Endothelial cell of umbilical vein (primary cell): Measurements from ENCODE around the gene TMPRSS3. TPM values are rescaled to one million over a fixed set of nuclear protein-coding genes. Genes with fewer than 3 reads are reported as not detected.
"Not testable (repeated sequence)": the region's sequence is repeated elsewhere in the genome, so short reads cannot be mapped to it uniquely, and the experiment has no call there.

ENCODE experiments used
- BruUV-seq: library from RNA; stranded (reverse); fragments of 400-500 nt; replicated peaks from 2 replicates; lab custom pipeline; 2021; lab: Mats Ljungman, UMichigan
- CTCF ChIA-PET: fragments of 300-600, 350-600 bp; sonication (Branson Sonifier 250); formaldehyde crosslinking; loops from one replicate; lab custom pipeline; 2021; ENCODE audit warnings: antibody characterized with exemption, inconsistent platforms; lab: Charles Lee
- POLR2A ChIA-PET: fragments of 300-600, 350-600 bp; sonication (Branson Sonifier 250); formaldehyde crosslinking; loops from one replicate; lab custom pipeline; 2021; ENCODE audit warnings: antibody characterized with exemption, inconsistent platforms; lab: Charles Lee
- DNase-seq: peaks from one replicate; pipeline ENCODE4 v3.0.0-alpha.2; 2011; ENCODE audit warnings: low read depth, low spot score
- FAIRE-seq: peaks from 2 replicates; lab custom pipeline; 2011; peaks lifted over from hg19 to GRCh38; lab: Jason Lieb, UNC
- H2AFZ ChIP-seq: 2 replicates; pipeline ENCODE4 v1.6.0; 2012; ENCODE audit warnings: low read depth, low read length, control low read depth, inconsistent platforms
- H3K27ac ChIP-seq: 2 replicates; pipeline ENCODE4 v1.5.1; 2011; ENCODE audit warnings: low read depth, mild to moderate bottlenecking, control low read depth, low read length, moderate library complexity; ENCODE audit not compliant: insufficient read depth
- H3K27me3 ChIP-seq, 2 experiments: 2 replicates each; pipeline versions ENCODE4 v1.6.0 to v1.6.1; 2011; ENCODE audit warnings: low read length in 2 of 2, mixed read lengths in 1 of 2; ENCODE audit not compliant: control insufficient read depth in 2 of 2, insufficient read depth in 2 of 2
- H3K36me3 ChIP-seq, 2 experiments: 2 replicates in 1 of 2; 3 replicates in 1 of 2; pipeline ENCODE4 v1.5.1; 2011; ENCODE audit warnings: low read length in 2 of 2, mild to moderate bottlenecking in 1 of 2, moderate library complexity in 1 of 2; ENCODE audit not compliant: control insufficient read depth in 2 of 2, insufficient read depth in 2 of 2; ENCODE audit errors: extremely low read depth in 1 of 2
- H3K4me1 ChIP-seq: 3 replicates; pipeline ENCODE4 v1.5.1; 2011; ENCODE audit warnings: mild to moderate bottlenecking, low read length; ENCODE audit not compliant: control insufficient read depth, insufficient read depth; ENCODE audit errors: extremely low read depth
- H3K4me2 ChIP-seq: 2 replicates; pipeline ENCODE4 v1.6.1; 2011; ENCODE audit warnings: low read length, control low read depth, mixed read lengths; ENCODE audit not compliant: insufficient read depth
- H3K4me3 ChIP-seq, 3 experiments: fragments of 200-600 bp in 1 of 3; sonication (generic), shearing (Covaris generic) in 1 of 3; replicated peaks in 1 of 3; 2 replicates each; pipeline ENCODE4 v1.5.1; 2011 to 2016; ENCODE audit warnings: control low read depth in 3 of 3, low read length in 3 of 3, mild to moderate bottlenecking in 2 of 3, inconsistent platforms in 1 of 3, low read depth in 1 of 3, moderate library complexity in 1 of 3; ENCODE audit not compliant: insufficient read depth in 1 of 3
- H3K79me2 ChIP-seq: 2 replicates; pipeline ENCODE4 v1.6.0; 2012; ENCODE audit warnings: low read length, inconsistent platforms; ENCODE audit not compliant: control insufficient read depth, insufficient read depth
- H3K9ac ChIP-seq: replicated peaks from 2 replicates; pipeline ENCODE3; 2011; ENCODE audit warnings: low read length, control low read depth; ENCODE audit not compliant: insufficient read depth; ENCODE audit errors: extremely low read depth
- H3K9me1 ChIP-seq: replicated peaks from 3 replicates; pipeline ENCODE4 v1.6.0; 2011; ENCODE audit warnings: mild to moderate bottlenecking, low read length; ENCODE audit not compliant: control insufficient read depth, insufficient read depth; ENCODE audit errors: extremely low read depth
- H3K9me3 ChIP-seq: replicated peaks from 2 replicates; pipeline ENCODE4 v1.5.1; 2012; ENCODE audit warnings: low read length, inconsistent platforms; ENCODE audit not compliant: control insufficient read depth, insufficient read depth
- H4K20me1 ChIP-seq: replicated peaks from 2 replicates; pipeline ENCODE3; 2011; ENCODE audit warnings: mild to moderate bottlenecking, low read length; ENCODE audit not compliant: control insufficient read depth, insufficient read depth; ENCODE audit errors: extremely low read depth
- CTCF ChIP-seq, 2 donors: IDR thresholded peaks; 1 replicate in 1 of 2; 2 replicates in 1 of 2; pipeline ENCODE4 v1.5.1; 2011; ENCODE audit warnings: low read length in 2 of 2, mild to moderate bottlenecking in 2 of 2, moderate library complexity in 2 of 2, control low read depth in 1 of 2, inconsistent platforms in 1 of 2, low read depth in 1 of 2; ENCODE audit not compliant: insufficient read depth in 1 of 2; ENCODE audit errors: extremely low read depth in 1 of 2
- EZH2 ChIP-seq: IDR thresholded peaks from 2 replicates; pipeline ENCODE4 v1.6.1; 2012; ENCODE audit warnings: borderline replicate concordance, low read depth, mild to moderate bottlenecking, moderate library complexity, low read length, inconsistent platforms; ENCODE audit not compliant: severe bottlenecking
- FOS ChIP-seq: IDR thresholded peaks from 2 replicates; pipeline ENCODE4 v1.6.1; 2011; ENCODE audit warnings: mild to moderate bottlenecking, low read length, moderate library complexity, borderline replicate concordance; ENCODE audit not compliant: insufficient read depth
- GATA2 ChIP-seq: IDR thresholded peaks from 2 replicates; pipeline ENCODE4 v1.7.0; 2011; ENCODE audit warnings: low read depth, mild to moderate bottlenecking, moderate library complexity, mixed read lengths, low read length; ENCODE audit not compliant: insufficient read length, insufficient read depth
- JUN ChIP-seq: IDR thresholded peaks from 2 replicates; pipeline ENCODE4 v1.6.1; 2011; ENCODE audit warnings: borderline replicate concordance, low read depth; ENCODE audit not compliant: insufficient read length, insufficient read depth
- MAX ChIP-seq: IDR thresholded peaks from 2 replicates; pipeline ENCODE4 v1.6.1; 2011; ENCODE audit not compliant: insufficient read depth, insufficient read length
- MYC ChIP-seq: IDR thresholded peaks from one replicate; pipeline ENCODE4 v1.6.1; 2011; ENCODE audit warnings: mild to moderate bottlenecking, low read depth, low read length
- POLR2A ChIP-seq: IDR thresholded peaks from 2 replicates; pipeline ENCODE4 v1.6.1; 2012; ENCODE audit warnings: low read depth, mild to moderate bottlenecking, control low read depth, low read length
- POLR2AphosphoS5 ChIP-seq: IDR thresholded peaks from 2 replicates; pipeline ENCODE4 v1.6.1; 2012; ENCODE audit warnings: low read depth, mild to moderate bottlenecking, control low read depth, low read length, moderate library complexity; ENCODE audit not compliant: insufficient read depth
- dilution Hi-C: fragments of 300-500 bp; cut with MboI; formaldehyde crosslinking; loops from one replicate; pipeline ENCODE4 v1.15.0; 2019; ENCODE audit warnings: low sequenced_read_pairs; ENCODE audit not compliant: extremely low pct_ligation_motif_present
- intact Hi-C: fragments of 100-400 bp; cut with micrococcal nuclease; formaldehyde crosslinking; loops from one replicate; pipeline ENCODE4 v1.10.0; 2022
- polyA plus RNA-seq, 4 experiments: library from polyadenylated mRNA; depleted of rRNA in 3 of 4; stranded (reverse) in 3 of 4; unstranded in 1 of 4; fragments of >200 nt; gene quantifications; 2 replicates each; pipeline versions ENCODE4 v1.2.1 to v1.2.3, GENCODE V29; 2011 to 2012; ENCODE audit warnings: missing spikeins in 1 of 4
- total RNA-seq: library from RNA; stranded (reverse); gene quantifications from 2 replicates; pipeline ENCODE4 v1.2.3, GENCODE V29; 2021

The TMPRSS3 gene
- total and polyA plus RNA-seq, 2 donors (not counting 3 experiments of a cell fraction or from before 2014, with no cell fraction given), result not detected

- Histone ChIP-seq H3K27ac (no peak overlapping the region), H3K36me3 (no peaks in the 10 kb centered on the region), H3K4me3 (no peak overlapping the region), H3K9me3 (no peaks in the 10 kb centered on the region), H3K4me1 (no peaks in the 10 kb centered on the region), H3K9me1 (no peaks in the 10 kb centered on the region), H3K4me2 (no peak overlapping the region), H3K27me3 (peaks cover 0 to 11% of the 10 kb centered on the region in 2 experiments), H3K79me2 (no peaks in the 10 kb centered on the region), H3K9ac (no peak overlapping the region), H4K20me1 (no peaks in the 10 kb centered on the region), H2AFZ (no peak overlapping the region)
- ChIA-PET CTCF (no interaction called here), POLR2A (no interaction called here)
- no TSS peak for BruUV-seq
- no peak for DNase-seq
- intact Hi-C loops (no loop called here), dilution Hi-C loops (no loop called here)
- TF ChIP-seq MYC, result no peak
- no peak for TF ChIP-seq POLR2AphosphoS5
- TF ChIP-seq MAX, result no peak
- TF ChIP-seq EZH2, result no peak
- no peak for TF ChIP-seq JUN
- TF ChIP-seq CTCF (IDR thresholded peaks at IDR 0.05; ENCODE audit: extremely low read depth in 1 of 2, insufficient read depth in 1 of 2, low read depth in 1 of 2, low read length in 2 of 2), result no peak
- no peak for TF ChIP-seq FOS
- no peak for TF ChIP-seq POLR2A
- TF ChIP-seq GATA2, result no peak
- no peak for FAIRE-seq
Measured at GRCh38 chr21:42409366-42409765, 13.5 kb upstream of the TMPRSS3 start.

GRCh38 chr21:42408718-42409117 lies 12.9 kb upstream of the TMPRSS3 start:
- DNase-seq, FAIRE-seq, H3K4me3 ChIP-seq, H4K20me1 ChIP-seq, POLR2A ChIA-PET, H2AFZ ChIP-seq, BruUV-seq, H3K4me2 ChIP-seq, dilution Hi-C loops, H3K9ac ChIP-seq, H3K9me3 ChIP-seq, intact Hi-C loops, H3K9me1 ChIP-seq, CTCF ChIA-PET, H3K79me2 ChIP-seq, H3K36me3 ChIP-seq, H3K4me1 ChIP-seq, H3K27ac ChIP-seq: not testable (repeated sequence)
- peaks cover 0 to 11% of the 10 kb centered on the region in 2 experiments for H3K27me3 ChIP-seq
